Measurements from ENCODE around the gene MAD1L1.

MAD1L1 gene

GRCh38 chr7:1959305-1959704, 273.4 kb downstream of the MAD1L1 start:
- no peak for DNase-seq

GRCh38 chr7:1957471-1958225, 275.1 kb downstream of the MAD1L1 start:
- DNase-seq = no peak

DNA sequence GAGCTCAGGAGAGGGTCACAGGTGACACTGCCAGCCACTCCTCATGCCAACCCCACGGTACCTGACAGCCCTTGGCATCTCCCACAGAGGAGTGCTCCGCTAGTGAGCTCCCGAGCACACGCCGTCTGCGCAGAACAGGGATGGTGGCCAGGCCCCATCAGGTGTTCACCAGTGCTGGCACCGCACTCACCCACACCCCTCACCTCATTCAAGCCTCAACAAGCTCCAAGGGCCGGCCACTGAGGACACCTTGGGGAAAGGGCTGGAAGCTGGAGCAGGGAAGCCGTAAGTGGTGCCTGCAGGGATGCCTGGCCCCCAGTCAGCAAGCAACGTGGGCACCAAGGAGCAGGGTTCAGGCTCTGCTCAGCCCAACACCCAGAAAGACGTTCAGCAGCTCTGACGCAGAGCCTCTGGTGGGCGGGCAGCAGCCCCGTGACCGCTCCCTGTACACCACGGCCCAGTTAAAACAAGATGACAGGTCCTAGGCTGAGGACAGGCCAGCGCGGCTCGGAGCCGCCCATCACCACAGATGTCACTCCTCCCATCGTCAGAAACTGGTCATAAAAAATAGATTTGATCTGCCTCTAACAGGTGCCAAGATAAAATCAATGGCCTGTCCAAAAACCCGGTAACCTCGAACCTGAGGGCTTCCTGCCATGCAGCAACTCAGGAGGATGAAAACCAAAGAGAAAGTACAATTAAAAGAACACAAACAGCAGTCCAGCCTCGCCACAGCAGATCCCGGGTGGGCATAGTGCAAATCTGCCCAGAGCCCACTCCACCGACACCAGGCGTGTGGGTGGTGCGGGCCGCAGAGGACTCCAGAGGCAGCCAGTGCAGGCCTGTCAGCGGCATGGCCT, 275.9 kb downstream of the MAD1L1 start:
- DNase-seq = no peak

DNA sequence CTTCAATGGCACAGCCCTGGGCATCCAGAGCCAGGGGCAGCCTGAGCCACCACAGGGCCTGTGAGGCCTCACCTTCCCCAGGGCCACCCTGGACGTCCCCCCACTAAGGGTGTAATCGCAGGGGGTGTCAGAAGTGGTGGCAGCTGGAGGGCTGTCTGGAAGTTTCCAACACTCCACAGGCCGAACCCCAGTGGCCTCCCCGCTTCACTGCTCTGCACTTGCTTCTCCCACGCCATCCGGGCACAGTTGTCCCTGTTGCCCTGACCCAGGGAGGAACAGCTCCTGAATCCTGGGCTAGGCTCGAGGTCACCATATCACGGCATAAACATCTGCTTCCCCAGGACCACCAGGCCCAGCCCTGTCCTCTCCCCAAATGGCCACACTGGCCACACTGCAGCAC, 276.6 kb downstream of the MAD1L1 start:
- no peak for DNase-seq

DNA sequence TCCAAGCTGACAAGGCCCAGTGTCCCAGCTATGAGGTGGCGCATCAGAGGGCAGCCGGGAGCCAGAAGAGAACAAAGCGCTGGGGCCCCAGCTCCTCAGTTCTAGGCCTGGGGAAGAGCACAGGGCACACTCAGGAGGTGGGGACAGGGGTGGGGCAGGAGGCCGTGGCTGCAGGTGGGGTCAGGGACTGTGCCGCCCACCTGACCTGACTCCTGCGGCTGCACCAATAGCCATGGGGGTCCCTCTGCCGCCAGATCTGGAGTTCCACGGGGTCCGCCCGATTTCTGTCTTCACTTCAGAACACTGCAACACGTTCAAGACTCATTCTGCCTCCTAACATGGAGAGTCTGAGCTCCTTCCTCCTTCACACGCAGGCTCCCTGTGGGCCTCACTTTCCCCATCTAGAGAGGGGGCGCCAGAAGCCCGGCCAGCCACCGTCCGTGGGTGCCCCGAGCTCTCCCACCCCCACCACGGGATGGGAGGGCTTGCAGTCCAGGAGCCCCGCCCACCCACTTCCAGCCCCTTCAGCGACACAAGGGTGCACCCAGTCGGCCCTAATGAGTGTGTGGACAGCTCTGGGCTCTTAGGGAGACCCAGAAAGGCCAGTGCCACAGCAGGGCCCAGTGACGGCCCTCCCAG, 278.3 kb downstream of the MAD1L1 start:
- no peak for DNase-seq

DNA sequence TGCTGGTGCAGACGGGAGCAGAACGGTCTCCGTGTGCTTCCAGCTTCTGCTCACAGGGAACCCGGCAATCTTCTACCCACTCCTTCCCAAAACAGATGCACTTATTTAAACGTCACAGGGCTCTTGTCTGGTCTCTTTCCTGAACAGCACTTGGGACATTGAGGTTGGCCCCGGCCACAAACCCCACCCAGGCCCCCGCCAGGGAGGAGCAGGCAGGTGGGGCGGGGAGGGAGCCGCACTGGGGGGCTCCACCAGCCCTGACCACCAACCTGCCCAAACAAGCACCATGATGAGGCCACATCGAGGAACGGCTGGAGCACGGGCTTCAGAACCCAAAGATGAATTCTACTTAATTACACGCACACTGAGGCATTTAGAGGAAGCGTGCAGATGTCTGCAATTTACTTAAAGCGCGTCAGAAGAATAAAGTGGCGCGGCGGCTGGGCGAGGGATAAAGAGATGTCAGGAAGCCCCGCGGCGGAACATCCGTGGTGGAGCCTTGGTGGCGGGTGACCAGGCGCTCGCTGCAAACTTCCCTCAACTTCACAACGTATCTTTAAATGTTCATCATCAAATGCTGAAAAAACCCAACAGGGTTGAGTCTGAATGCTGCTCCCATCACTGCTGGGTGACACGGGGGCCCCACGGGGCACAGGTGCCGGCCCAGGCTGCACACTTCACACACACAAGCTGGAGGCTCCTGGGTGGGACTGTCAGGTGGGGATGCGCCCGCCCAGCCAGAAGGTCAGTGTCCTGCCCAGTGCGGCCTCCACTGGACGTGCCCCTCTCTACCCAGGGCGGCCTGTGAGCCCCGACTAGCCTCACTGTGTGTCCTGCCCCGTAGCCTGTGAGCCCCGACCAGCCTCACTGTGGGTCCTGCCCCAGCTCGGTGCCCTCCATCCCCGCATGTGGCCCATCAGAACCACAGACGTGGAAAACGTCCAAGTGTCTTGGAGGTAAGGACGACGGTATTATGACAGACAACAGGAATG, 279.2 kb downstream of the MAD1L1 start:
- DNase-seq = no peak

GRCh38 chr7:1952781-1953180, 280.0 kb downstream of the MAD1L1 start:
- no peak for DNase-seq

GRCh38 chr7:1952169-1952760, 280.5 kb downstream of the MAD1L1 start:
- DNase-seq = no peak

GRCh38 chr7:1951600-1951999, 281.1 kb downstream of the MAD1L1 start:
- no peak for DNase-seq

- no peak for DNase-seq
Observed at GRCh38 chr7:1951159-1951536, 281.6 kb downstream of the MAD1L1 start.

DNA sequence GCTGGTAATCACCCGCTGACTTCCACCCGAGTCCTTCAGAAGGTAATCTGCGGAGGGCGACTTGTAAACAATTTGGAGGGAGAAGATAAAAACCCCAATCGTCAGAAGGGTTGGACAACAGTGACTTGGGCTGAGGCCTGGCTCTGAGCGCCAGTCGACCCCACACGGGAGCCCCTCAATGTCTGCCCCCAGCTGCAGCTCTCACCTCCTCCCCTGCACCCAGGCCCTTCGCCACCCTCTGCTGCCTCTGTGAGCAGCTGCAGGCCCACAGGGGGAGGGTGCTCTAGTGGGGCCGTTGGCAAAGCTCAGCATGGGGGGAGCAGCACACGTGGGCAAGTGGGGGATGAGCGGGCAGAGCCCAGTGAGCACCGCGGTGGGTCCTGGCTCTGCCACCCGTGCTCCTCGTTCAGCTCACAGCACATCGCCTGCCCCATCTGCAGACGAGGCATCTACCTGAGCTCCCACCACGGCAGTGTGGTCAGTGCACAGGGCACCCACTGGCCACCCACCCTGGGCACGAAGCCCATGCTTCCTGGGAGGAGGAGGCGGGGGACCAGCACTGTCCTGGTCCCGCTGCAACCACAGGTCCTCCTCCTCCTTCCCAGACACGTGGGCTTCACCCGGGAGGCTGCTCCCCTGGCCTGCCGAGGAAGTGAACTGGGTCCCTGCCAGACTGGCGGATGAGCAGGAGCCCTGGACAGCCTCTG, 282.1 kb downstream of the MAD1L1 start:
- no peak for DNase-seq

- no peak for DNase-seq
Observed at GRCh38 chr7:1950066-1950451, 282.7 kb downstream of the MAD1L1 start.

DNA sequence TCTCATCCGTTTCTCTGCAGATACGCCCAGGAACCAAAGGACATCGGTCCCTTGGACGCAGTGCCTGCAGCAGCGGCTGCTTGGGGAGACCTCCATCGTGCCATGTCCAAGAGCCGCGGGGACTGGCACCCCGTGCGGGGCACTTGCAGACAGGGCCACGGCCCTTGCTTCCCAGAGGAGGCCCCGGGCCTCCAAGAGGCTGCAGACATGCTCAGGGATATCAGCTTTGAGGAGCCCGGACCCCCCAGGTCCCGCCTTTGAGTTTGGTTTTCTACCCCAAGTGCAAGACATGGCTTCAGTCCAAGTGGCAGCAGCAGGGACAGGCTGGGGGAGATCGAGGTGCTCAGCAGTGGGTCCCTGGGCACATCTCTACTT, 283.1 kb downstream of the MAD1L1 start:
- no peak for DNase-seq

DNA sequence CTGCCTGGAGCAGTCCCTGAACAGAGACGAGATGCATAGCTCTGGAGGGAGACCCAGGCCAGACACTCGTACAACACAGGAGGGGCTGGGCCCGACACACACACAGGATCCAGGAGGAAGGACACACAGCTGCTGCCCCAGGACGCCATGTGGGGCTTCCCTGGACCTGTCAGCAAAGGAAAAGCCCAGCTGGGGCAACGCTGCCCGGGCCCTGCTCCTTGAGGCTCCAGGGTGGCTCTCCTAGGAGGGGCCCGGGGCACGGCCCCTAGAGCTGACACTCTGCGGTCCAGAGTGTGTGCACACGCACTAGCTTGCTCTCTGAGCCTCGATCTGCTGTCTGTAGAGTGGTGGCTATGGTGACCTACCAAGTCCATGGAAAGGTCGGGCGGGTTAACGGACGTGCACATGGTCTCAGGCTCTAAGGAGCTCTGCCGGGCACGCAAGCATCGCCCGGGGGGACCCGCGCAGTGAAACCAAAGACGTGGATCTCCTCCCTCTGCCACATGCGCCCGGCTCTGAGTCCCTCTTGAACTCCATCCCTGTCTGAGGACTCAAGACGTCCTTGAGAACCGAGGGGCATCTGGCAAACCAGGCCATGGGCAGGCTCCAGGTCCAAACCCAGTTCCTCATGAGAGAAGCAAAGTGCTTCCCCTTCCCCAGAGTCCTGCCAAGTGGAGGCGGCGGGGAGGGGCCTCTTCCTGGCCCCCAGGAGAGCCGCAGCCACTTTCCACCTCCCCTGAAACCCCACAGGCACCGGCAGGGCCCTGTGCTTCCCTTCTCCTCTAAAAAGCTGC, 283.7 kb downstream of the MAD1L1 start:
- no peak for DNase-seq

GRCh38 chr7:1948301-1948796, 284.4 kb downstream of the MAD1L1 start:
- DNase-seq = no peak

DNA sequence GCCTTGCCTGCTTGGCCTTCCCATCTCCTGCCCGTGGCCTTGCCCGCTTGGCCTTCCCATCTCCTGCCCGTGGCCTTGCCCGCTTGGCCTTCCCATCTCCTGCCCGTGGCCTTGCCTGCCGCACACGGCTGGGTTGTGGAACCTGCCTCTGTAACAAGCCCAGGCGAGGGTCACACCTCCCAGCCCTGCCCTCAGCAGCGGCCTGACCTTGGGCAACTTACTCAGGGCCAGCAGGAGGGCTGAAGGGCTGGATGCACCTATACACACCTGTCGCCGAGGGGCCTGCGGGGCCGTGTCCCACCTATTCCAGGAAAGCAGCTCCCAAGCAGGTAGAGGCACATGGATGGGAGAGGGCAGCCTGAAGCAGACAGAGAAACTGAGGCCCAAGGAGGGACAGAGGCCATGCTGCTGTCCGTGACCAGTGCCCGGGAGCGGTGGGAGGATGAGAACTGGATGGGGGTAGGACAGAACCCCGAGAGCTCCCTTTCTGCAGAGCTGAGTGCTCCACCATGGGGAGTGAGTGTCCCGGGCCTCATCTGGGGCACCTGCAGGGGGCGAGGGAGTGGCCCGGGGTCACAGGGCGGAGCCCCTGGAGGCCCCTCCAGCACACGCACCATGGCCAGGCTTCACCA, 285.0 kb downstream of the MAD1L1 start:
- DNase-seq = no peak

DNA sequence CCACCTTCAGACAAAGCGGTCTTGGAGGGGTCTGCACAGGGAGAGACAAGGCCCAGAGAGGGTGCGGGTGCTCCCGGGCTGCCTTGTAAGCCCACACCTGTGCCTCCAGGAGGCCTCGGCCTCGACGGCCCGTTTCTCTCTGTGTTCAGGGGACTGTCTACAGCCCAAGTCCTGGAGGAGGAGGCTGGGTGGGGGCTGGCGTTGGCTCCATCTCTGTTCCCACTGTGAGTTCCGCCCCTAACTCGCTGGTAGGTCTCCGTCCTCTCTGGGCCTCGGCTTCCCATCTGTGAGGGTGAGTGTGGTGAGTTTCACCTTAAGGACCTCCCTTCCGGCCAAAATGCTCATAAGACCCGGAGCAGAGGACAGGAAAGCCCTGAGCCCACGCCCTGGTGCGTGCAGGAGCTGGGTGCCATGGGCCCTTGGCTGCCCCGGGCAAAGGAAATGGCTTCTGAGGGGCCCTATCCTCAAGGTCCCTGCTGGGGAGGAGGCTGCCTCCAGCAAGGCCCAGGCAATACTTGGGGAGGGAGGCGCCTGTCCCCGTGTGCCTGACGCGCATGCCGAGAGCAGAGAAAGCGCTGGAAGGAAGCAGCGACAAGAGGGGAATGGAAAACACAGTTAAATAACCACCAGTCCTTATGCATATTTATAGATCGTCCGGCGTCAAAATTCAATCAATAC, 285.8 kb downstream of the MAD1L1 start:
- DNase-seq = no peak

GRCh38 chr7:1946025-1946772, 286.5 kb downstream of the MAD1L1 start:
- no peak for DNase-seq

- no peak for DNase-seq
Observed at GRCh38 chr7:1945558-1945957, 287.2 kb downstream of the MAD1L1 start.
